ENCODE results near the gene LPCAT1. TPM values are rescaled to one million over a fixed set of nuclear protein-coding genes. Genes with fewer than 3 reads are reported as not detected.

The LPCAT1 gene
- total RNA-seq, 4 donors from 2014 or later = 10.4 to 13.2 (median 12.3) TPM

DNA sequence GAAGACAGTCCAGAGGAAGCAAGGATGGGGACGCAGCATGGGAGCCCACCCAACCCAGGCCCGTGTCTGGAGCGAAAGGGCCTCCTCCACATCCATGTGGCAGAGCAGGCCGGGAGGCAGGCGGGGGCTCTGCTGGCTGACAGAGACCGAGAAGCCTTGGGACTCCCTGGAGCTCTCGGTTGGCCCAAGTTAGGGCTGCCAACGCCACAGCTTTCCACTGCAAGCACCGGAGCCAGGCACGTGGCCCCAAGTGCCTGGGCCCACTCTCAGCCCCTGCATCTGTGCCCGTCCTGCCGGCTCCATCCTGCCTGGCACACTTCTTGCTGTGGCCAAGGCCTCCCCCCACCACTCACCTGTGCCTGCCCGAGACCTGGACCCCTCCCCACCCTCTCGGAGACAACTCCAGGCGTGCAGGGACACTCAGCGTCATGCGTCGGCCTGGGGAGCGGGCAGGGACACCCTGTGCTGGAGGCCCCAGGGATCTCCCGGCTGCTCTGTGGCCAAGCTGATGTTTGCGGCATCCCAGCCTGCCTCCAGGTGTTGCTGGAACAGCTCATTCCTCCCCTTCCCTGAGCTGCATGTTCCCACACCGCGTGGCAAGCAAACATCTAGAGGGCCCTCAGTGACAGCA, 110.0 kb downstream of the LPCAT1 start:
- intact Hi-C loops (cut with DNase I; ENCODE audit: low total_unique reads) = no loop called here
- no peak for TF ChIP-seq POLR2A (IDR thresholded peaks at IDR 0.05)
- no peak for TF ChIP-seq CTCF (IDR thresholded peaks at IDR 0.05)
- no peak overlapping the region for H3K4me3 ChIP-seq (ENCODE audit: low read depth, poor library complexity, severe bottlenecking)
- no peak for DNase-seq (ENCODE audit: low spot score in 2 of 2)
- WGBS, 2 donors = 51 to 63% methylated on average over 16 to 19 of the region's 23 CpGs

GRCh38 chr5:1413211-1413610, 110.5 kb downstream of the LPCAT1 start:
- WGBS, 2 donors = 53 to 61% methylated on average over 13 of the region's 13 CpGs
- no peak for TF ChIP-seq POLR2A (IDR thresholded peaks at IDR 0.05)
- no peak for TF ChIP-seq CTCF (IDR thresholded peaks at IDR 0.05)
- no peak for DNase-seq (ENCODE audit: low spot score in 2 of 2)
- intact Hi-C loops (cut with DNase I; ENCODE audit: low total_unique reads) = no loop called here
- no peak overlapping the region for H3K4me3 ChIP-seq (ENCODE audit: low read depth, poor library complexity, severe bottlenecking)

DNA sequence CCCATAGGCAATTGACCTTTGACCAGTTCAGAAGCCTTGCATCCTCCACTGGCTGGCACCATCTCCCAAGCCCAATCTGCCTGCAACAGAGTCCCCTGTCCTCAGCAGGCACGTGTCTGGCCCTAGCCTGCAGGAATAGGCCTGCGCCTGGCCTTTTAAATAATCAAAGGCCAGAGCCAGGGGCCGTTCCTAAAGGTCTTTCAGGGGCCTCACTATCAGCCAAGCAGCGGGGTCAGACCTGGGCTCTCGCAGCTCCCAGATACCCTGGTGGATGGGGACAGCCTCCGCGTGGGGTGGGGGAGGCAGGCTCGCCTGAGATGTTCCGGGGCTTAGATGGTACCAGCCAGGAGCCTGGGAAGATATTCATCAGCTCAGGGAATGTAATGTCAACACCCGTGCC, 111.1 kb downstream of the LPCAT1 start:
- no peak overlapping the region for H3K4me3 ChIP-seq (ENCODE audit: low read depth, poor library complexity, severe bottlenecking)
- WGBS, 2 donors = 43 to 46% methylated on average over 10 of the region's 10 CpGs
- intact Hi-C loops (cut with DNase I; ENCODE audit: low total_unique reads) = no loop called here
- TF ChIP-seq CTCF (IDR thresholded peaks at IDR 0.05) (no peak), POLR2A (IDR thresholded peaks at IDR 0.05) (no peak)
- DNase-seq (ENCODE audit: low spot score in 2 of 2) = no peak

DNA sequence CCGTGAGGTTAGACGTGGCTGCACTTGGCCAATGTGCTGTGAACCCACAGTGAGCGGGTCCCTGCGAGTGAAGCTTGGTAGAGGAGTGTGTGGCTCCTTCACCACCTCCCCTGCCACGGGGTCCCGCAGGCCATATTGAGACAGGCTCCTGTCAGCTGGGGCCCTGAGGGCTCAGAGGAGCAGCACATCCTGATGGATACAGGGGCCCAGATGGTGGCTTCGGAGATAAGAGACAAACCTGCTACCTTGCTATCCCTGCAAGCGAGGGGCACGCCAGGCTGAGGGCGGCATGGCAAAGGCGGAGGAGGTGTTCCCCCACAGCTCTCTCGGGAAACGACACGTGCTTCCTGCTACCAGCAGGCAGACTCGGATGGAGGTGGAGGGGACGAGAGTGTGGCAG, 111.6 kb downstream of the LPCAT1 start:
- WGBS, 2 donors = 45 to 59% methylated on average over 16 of the region's 16 CpGs
- intact Hi-C loops (cut with DNase I; ENCODE audit: low total_unique reads) = no loop called here
- no peak overlapping the region for H3K4me3 ChIP-seq (ENCODE audit: low read depth, poor library complexity, severe bottlenecking)
- no peak for DNase-seq (ENCODE audit: low spot score in 2 of 2)
- no peak for TF ChIP-seq POLR2A (IDR thresholded peaks at IDR 0.05)
- no peak for TF ChIP-seq CTCF (IDR thresholded peaks at IDR 0.05)

Small RNA genes lying within 50 kb of the gene (microRNA-seq; reads per million reads assigned to microRNA genes)
- 0 reads per million in 2 donors for gene MIR6075 (ENCODE audit: borderline number of aligned reads in 1 of 2, borderline replicate concordance in 2 of 2)

Other genes starting within 250 kb of the LPCAT1 start
- under 1 TPM in 2 of 4 donors, not detected in 2; 0.13 to 0.38 TPM for gene TERT, start 228.9 kb downstream of the LPCAT1 start, total RNA-seq
- 100 to 1,000 TPM in 3 of 4 donors, 10 to 100 TPM in 1; 82.8 to 123 (median 102) TPM for gene CLPTM1L, start 178.9 kb downstream of the LPCAT1 start, total RNA-seq
- not detected for gene SLC6A3, start 78.5 kb downstream of the LPCAT1 start, total RNA-seq

All from lower leg skin (tissue), 4 donors.